IMR-90 (cell line): Measurements from ENCODE around the gene LINS1. TPM values are rescaled to one million over a fixed set of nuclear protein-coding genes. Genes with fewer than 3 reads are reported as not detected.

ENCODE experiments used
- ATAC-seq: fragments of 200-7000 bp; cut with Tn5 transposase; 2 replicates; pipeline ENCODE4 v1.9.1; 2020; ENCODE audit warnings: low read depth, mild to moderate bottlenecking, moderate library complexity
- BruUV-seq: library from RNA; stranded (reverse); fragments of 400-500 nt; replicated peaks from 2 replicates; lab custom pipeline; 2021; lab: Mats Ljungman, UMichigan
- CTCF ChIA-PET: fragments of 300-600 bp; formaldehyde crosslinking; extraction: SDS; loops from one replicate; lab custom pipeline; 2021; ENCODE audit warnings: antibody characterized with exemption; lab: Yijun Ruan, JAX
- POLR2A ChIA-PET: fragments of 300-600 bp; sonication (Branson Sonifier 250); formaldehyde crosslinking; loops from one replicate; lab custom pipeline; 2022; ENCODE audit warnings: antibody characterized with exemption; ENCODE audit not compliant: unreplicated experiment; lab: Charles Lee
- DNase-seq: peaks from one replicate; pipeline ENCODE4 v3.0.0; 2013
- H2AFZ ChIP-seq: replicated peaks from 2 replicates; pipeline ENCODE3; 2013; ENCODE audit warnings: low read length, mild to moderate bottlenecking; ENCODE audit not compliant: poor library complexity
- H2AK5ac ChIP-seq: 2 replicates; pipeline ENCODE4 v1.6.1; 2013; ENCODE audit warnings: low read depth, low read length, inconsistent platforms
- H2AK9ac ChIP-seq: replicated peaks from 2 replicates; pipeline ENCODE3; 2013; ENCODE audit warnings: mild to moderate bottlenecking, low read depth, low read length, moderate library complexity; ENCODE audit not compliant: poor library complexity
- H2BK120ac ChIP-seq: 2 replicates; pipeline ENCODE4 v1.6.1; 2013; ENCODE audit warnings: low read depth, low read length, inconsistent platforms
- H2BK15ac ChIP-seq: 3 replicates; pipeline ENCODE4 v1.6.1; 2013; ENCODE audit warnings: low read depth, low read length, inconsistent platforms
- H2BK20ac ChIP-seq: 2 replicates; pipeline ENCODE4 v1.6.1; 2013; ENCODE audit warnings: low read depth, mild to moderate bottlenecking, inconsistent platforms, low read length, moderate library complexity
- H2BK5ac ChIP-seq: 2 replicates; pipeline ENCODE4 v1.6.1; 2013; ENCODE audit warnings: mild to moderate bottlenecking, low read depth, low read length, inconsistent platforms; ENCODE audit not compliant: poor library complexity, severe bottlenecking
- H3K14ac ChIP-seq: replicated peaks from 2 replicates; pipeline ENCODE4 v1.6.1; 2013; ENCODE audit warnings: low read depth, low read length, inconsistent platforms
- H3K18ac ChIP-seq: 2 replicates; pipeline ENCODE4 v1.6.1; 2013; ENCODE audit warnings: low read depth, low read length, control low read depth
- H3K23ac ChIP-seq: 2 replicates; pipeline ENCODE4 v1.6.1; 2013; ENCODE audit warnings: low read depth, low read length, inconsistent platforms
- H3K27ac ChIP-seq: 2 replicates; pipeline ENCODE4 v1.5.1; 2013; ENCODE audit warnings: mild to moderate bottlenecking, control low read depth, low read length; ENCODE audit not compliant: insufficient read depth
- H3K27me3 ChIP-seq: 2 replicates; pipeline ENCODE4 v1.6.1; 2013; ENCODE audit warnings: low read length; ENCODE audit not compliant: control insufficient read depth, insufficient read depth
- H3K36me3 ChIP-seq: 2 replicates; pipeline ENCODE4 v1.6.1; 2013; ENCODE audit warnings: low read length, mixed read lengths; ENCODE audit not compliant: control insufficient read depth, insufficient read depth
- H3K4ac ChIP-seq: 2 replicates; pipeline ENCODE4 v1.6.1; 2013; ENCODE audit warnings: low read depth, low read length, inconsistent platforms
- H3K4me1 ChIP-seq: 2 replicates; pipeline ENCODE4 v1.6.1; 2013; ENCODE audit warnings: low read length, mixed read lengths; ENCODE audit not compliant: control insufficient read depth, insufficient read depth
- H3K4me2 ChIP-seq: 2 replicates; pipeline ENCODE4 v1.6.1; 2013; ENCODE audit warnings: low read depth, mild to moderate bottlenecking, control low read depth, low read length, moderate library complexity
- H3K4me3 ChIP-seq: 2 replicates; pipeline ENCODE4 v1.5.1; 2013; ENCODE audit warnings: low read depth, mild to moderate bottlenecking, control low read depth, low read length, moderate library complexity; ENCODE audit not compliant: insufficient read depth
- H3K56ac ChIP-seq: 2 replicates; pipeline ENCODE4 v1.6.1; 2013; ENCODE audit warnings: low read length, inconsistent platforms; ENCODE audit not compliant: insufficient read depth; ENCODE audit errors: extremely low read depth
- H3K79me1 ChIP-seq, 2 experiments: 2 replicates each; pipeline ENCODE4 v1.6.1; 2013; ENCODE audit warnings: low read length in 2 of 2, inconsistent platforms in 1 of 2, low read depth in 1 of 2
- H3K9ac ChIP-seq: 2 replicates; pipeline ENCODE4 v1.6.1; 2013; ENCODE audit warnings: low read depth, low read length, control low read depth
- H3K9me1 ChIP-seq: 2 replicates; pipeline ENCODE4 v1.6.1; 2013; ENCODE audit warnings: low read length, inconsistent platforms; ENCODE audit not compliant: insufficient read depth
- H3K9me3 ChIP-seq: 2 replicates; pipeline ENCODE4 v1.6.1; 2013; ENCODE audit warnings: low read length; ENCODE audit not compliant: control insufficient read depth, insufficient read depth
- H4K20me1 ChIP-seq: 2 replicates; pipeline ENCODE4 v1.6.1; 2013; ENCODE audit warnings: low read length, inconsistent platforms; ENCODE audit not compliant: insufficient read depth
- H4K5ac ChIP-seq: 2 replicates; pipeline ENCODE4 v1.6.1; 2013; ENCODE audit warnings: mild to moderate bottlenecking, low read depth, low read length, control low read depth
- H4K8ac ChIP-seq, 2 experiments: 2 replicates each; pipeline ENCODE4 v1.6.1; 2013; ENCODE audit warnings: low read depth in 2 of 2, low read length in 2 of 2, control low read depth in 1 of 2, inconsistent platforms in 1 of 2
- H4K91ac ChIP-seq: 2 replicates; pipeline ENCODE4 v1.6.1; 2013; ENCODE audit warnings: low read depth, low read length, inconsistent platforms; ENCODE audit not compliant: insufficient read depth
- BHLHE40 ChIP-seq: fragments of 150-350 bp; IDR thresholded peaks from 2 replicates; pipeline ENCODE4 v1.6.1; 2016; ENCODE audit warnings: mild to moderate bottlenecking, low read depth, low read length
- CEBPB ChIP-seq: IDR thresholded peaks from 2 replicates; pipeline ENCODE4 v1.6.1; 2012; ENCODE audit warnings: low read depth, low read length, improper control_type of control experiment
- CHD1 ChIP-seq: IDR thresholded peaks from 2 replicates; pipeline ENCODE4 v1.6.1; 2012; ENCODE audit warnings: low read depth, low read length, improper control_type of control experiment
- FOS ChIP-seq: fragments of 150-350 bp; IDR thresholded peaks from 2 replicates; pipeline ENCODE4 v1.6.1; 2016; ENCODE audit warnings: low read depth, low read length
- MAFK ChIP-seq: IDR thresholded peaks from 2 replicates; pipeline ENCODE4 v1.6.1; 2012; ENCODE audit warnings: low read depth, low read length, improper control_type of control experiment
- MAZ ChIP-seq: IDR thresholded peaks from 2 replicates; pipeline ENCODE4 v1.6.1; 2012; ENCODE audit warnings: low read depth, mild to moderate bottlenecking, low read length, improper control_type of control experiment, moderate library complexity, borderline replicate concordance
- MXI1 ChIP-seq: IDR thresholded peaks from 2 replicates; pipeline ENCODE4 v1.6.1; 2012; ENCODE audit warnings: low read depth, mild to moderate bottlenecking, low read length, moderate library complexity, borderline replicate concordance
- RAD21 ChIP-seq: IDR thresholded peaks from 2 replicates; pipeline ENCODE4 v1.6.1; 2012; ENCODE audit warnings: low read length, improper control_type of control experiment
- RCOR1 ChIP-seq: IDR thresholded peaks from 2 replicates; pipeline ENCODE4 v1.6.1; 2012; ENCODE audit warnings: mild to moderate bottlenecking, low read length, improper control_type of control experiment; ENCODE audit not compliant: insufficient replicate concordance
- SMC3 ChIP-seq: fragments of 150-350 bp; IDR thresholded peaks from 2 replicates; pipeline ENCODE4 v1.6.1; 2016; ENCODE audit warnings: low read depth, mild to moderate bottlenecking, antibody characterized with exemption, low read length, moderate library complexity
- WGBS, 2 experiments: methylation state at CpG; one replicate each; pipeline versions ENCODE4 v1.1.5 to v1.1.7; 2013; ENCODE audit warnings: missing lambda C conversion rate in 2 of 2; ENCODE audit not compliant: insufficient read length in 1 of 2; ENCODE audit errors: extremely low coverage in 2 of 2; 5-methylcytosine and 5-hydroxymethylcytosine counted together
- dilution Hi-C: fragments of 300-500 bp; cut with HindIII; formaldehyde crosslinking; loops from one replicate; pipeline ENCODE4 v1.14.3; 2018; ENCODE audit warnings: low sequenced_read_pairs; ENCODE audit not compliant: unreplicated experiment
- in situ Hi-C: fragments of 300-500 bp; cut with MboI; formaldehyde crosslinking; loops from 3 replicates; pipeline ENCODE4 v1.14.3; 2019; ENCODE audit warnings: low sequenced_read_pairs, inconsistent platforms, mixed read lengths
- intact Hi-C: fragments of 100-400 bp; cut with micrococcal nuclease; formaldehyde crosslinking; loops from 2 replicates; pipeline ENCODE4 v1.10.0; 2022
- polyA plus RNA-seq, 3 experiments: library from polyadenylated mRNA; depleted of rRNA; stranded (reverse); fragments of >200 nt; gene quantifications; 2 replicates each; pipeline ENCODE4 v1.2.3, GENCODE V29; 2012; ENCODE audit warnings: low replicate concordance in 1 of 3
- total RNA-seq: library from RNA; depleted of rRNA; stranded (reverse); fragments of >200 nt; gene quantifications from 2 replicates; pipeline ENCODE4 v1.2.3, GENCODE V29; 2012
- TF ChIP-seq, protein P1 (sequence below): fragments of 150-350 bp; IDR thresholded peaks from 2 replicates; pipeline ENCODE4 v1.6.1; 2017; ENCODE audit warnings: mild to moderate bottlenecking, antibody characterized with exemption, low read length, low read depth
- TF ChIP-seq, protein P2 (sequence below): conservative IDR thresholded peaks from 2 replicates; pipeline ENCODE4 v1.5.1; 2012; ENCODE audit warnings: mild to moderate bottlenecking, low read depth, low read length, improper control_type of control experiment
- TF ChIP-seq, protein P3 (sequence below): fragments of 150-350 bp; IDR thresholded peaks from 2 replicates; pipeline ENCODE4 v1.6.1; 2016; ENCODE audit warnings: low read depth, mild to moderate bottlenecking, low read length, moderate library complexity, borderline replicate concordance

LINS1 gene
- total and polyA plus RNA-seq, 2 of the 4 experiments (the other 2 are of a cell fraction), result 6.9 to 10.6 TPM

DNA sequence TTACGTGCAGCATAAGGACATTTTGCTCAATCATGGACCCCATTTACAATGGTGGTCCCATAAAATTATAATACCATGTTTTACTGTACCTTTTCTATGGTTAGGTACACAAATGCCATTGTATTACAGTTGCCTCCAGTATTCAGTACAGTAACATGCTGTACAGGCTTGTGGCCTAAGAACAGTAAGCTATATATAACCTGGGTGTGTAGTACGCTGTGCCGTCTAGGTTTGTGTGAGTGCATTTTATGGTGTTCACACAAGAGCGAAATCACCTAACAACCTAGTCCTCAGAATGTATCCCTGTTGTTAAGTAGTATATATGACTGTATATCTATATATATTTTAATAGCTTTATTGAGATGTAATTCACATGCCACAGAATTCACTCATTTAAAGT, 12.9 kb upstream of the LINS1 start:
- H2BK120ac ChIP-seq, result no peak overlapping the region
- no peak overlapping the region for H2AK5ac ChIP-seq
- H4K91ac ChIP-seq, result no peak overlapping the region
- DNase-seq (no peak), ATAC-seq (no peak)
- H4K8ac ChIP-seq, result no peak overlapping the region
- no peak overlapping the region for H2AFZ ChIP-seq
- no peak overlapping the region for H2BK5ac ChIP-seq
- intact Hi-C loops (no loop called here), dilution Hi-C loops (no loop called here), in situ Hi-C loops (no loop called here)
- peaks cover 19% of the 10 kb centered on the region for H3K36me3 ChIP-seq
- BruUV-seq, result no TSS peak
- no peak overlapping the region for H4K5ac ChIP-seq
- no peak overlapping the region for H3K18ac ChIP-seq
- no peaks in the 10 kb centered on the region for H3K4me1 ChIP-seq
- H2AK9ac ChIP-seq, result no peak overlapping the region
- H3K14ac ChIP-seq, result no peak overlapping the region
- H3K23ac ChIP-seq, result no peak overlapping the region
- TF ChIP-seq RAD21 (no peak), RCOR1 (no peak), BHLHE40 (no peak), SMC3 (no peak), MAFK (no peak), CEBPB (no peak), FOS (no peak), MXI1 (no peak), MAZ (no peak), CHD1 (no peak)
- TF ChIP-seq, protein P1, sequence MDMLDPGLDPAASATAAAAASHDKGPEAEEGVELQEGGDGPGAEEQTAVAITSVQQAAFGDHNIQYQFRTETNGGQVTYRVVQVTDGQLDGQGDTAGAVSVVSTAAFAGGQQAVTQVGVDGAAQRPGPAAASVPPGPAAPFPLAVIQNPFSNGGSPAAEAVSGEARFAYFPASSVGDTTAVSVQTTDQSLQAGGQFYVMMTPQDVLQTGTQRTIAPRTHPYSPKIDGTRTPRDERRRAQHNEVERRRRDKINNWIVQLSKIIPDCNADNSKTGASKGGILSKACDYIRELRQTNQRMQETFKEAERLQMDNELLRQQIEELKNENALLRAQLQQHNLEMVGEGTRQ, result no peak
- TF ChIP-seq, protein P2, sequence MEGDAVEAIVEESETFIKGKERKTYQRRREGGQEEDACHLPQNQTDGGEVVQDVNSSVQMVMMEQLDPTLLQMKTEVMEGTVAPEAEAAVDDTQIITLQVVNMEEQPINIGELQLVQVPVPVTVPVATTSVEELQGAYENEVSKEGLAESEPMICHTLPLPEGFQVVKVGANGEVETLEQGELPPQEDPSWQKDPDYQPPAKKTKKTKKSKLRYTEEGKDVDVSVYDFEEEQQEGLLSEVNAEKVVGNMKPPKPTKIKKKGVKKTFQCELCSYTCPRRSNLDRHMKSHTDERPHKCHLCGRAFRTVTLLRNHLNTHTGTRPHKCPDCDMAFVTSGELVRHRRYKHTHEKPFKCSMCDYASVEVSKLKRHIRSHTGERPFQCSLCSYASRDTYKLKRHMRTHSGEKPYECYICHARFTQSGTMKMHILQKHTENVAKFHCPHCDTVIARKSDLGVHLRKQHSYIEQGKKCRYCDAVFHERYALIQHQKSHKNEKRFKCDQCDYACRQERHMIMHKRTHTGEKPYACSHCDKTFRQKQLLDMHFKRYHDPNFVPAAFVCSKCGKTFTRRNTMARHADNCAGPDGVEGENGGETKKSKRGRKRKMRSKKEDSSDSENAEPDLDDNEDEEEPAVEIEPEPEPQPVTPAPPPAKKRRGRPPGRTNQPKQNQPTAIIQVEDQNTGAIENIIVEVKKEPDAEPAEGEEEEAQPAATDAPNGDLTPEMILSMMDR, result no peak
- TF ChIP-seq, protein P3, sequence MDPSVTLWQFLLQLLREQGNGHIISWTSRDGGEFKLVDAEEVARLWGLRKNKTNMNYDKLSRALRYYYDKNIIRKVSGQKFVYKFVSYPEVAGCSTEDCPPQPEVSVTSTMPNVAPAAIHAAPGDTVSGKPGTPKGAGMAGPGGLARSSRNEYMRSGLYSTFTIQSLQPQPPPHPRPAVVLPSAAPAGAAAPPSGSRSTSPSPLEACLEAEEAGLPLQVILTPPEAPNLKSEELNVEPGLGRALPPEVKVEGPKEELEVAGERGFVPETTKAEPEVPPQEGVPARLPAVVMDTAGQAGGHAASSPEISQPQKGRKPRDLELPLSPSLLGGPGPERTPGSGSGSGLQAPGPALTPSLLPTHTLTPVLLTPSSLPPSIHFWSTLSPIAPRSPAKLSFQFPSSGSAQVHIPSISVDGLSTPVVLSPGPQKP, result no peak
- CTCF ChIA-PET, result no interaction called here
- H3K56ac ChIP-seq, result no peak overlapping the region
- H3K79me1 ChIP-seq, result peaks cover 11 to 14% of the 10 kb centered on the region in 2 experiments
- no peak overlapping the region for H3K4me3 ChIP-seq
- POLR2A ChIA-PET, result interaction anchor here (0.6 kb wide), 1 partner anchor 267 kb away, joined by 5 read pairs; no protein-coding TSS in a partner anchor
- no peak overlapping the region for H2BK20ac ChIP-seq
- peaks cover 8% of the 10 kb centered on the region for H4K20me1 ChIP-seq
- no peak overlapping the region for H3K4me2 ChIP-seq
- H3K27ac ChIP-seq, result no peak overlapping the region
- no peaks in the 10 kb centered on the region for H3K9me3 ChIP-seq
- no peak overlapping the region for H3K4ac ChIP-seq
- no peak overlapping the region for H3K9ac ChIP-seq
- H3K27me3 ChIP-seq, result no peaks in the 10 kb centered on the region
- peaks cover 5% of the 10 kb centered on the region for H3K9me1 ChIP-seq
- H2BK15ac ChIP-seq, result no peak overlapping the region
- no CpG with 5 or more reads among the region's 4 CpGs for WGBS, 2 experiments
